Tibial nerve (tissue), 4 donors: ENCODE data around the gene SDCBP2. TPM values are rescaled to one million over a fixed set of nuclear protein-coding genes. Genes with fewer than 3 reads are reported as not detected.

Source experiments
- DNase-seq, 2 donors: peaks; one replicate each; pipeline ENCODE4 v3.0.0-alpha.2; 2019; ENCODE audit warnings: low spot score in 2 of 2
- H3K27ac ChIP-seq, 4 donors: fragments of 200-600 bp; sonication (generic) in 3 of 4; one replicate each; pipeline ENCODE4 v1.5.1; 2017 to 2019; ENCODE audit warnings: mild to moderate bottlenecking in 1 of 4
- H3K27me3 ChIP-seq, 2 donors: fragments of 200-600 bp; sonication (generic) in 1 of 2; one replicate each; pipeline versions ENCODE4 v1.5.1 to v1.6.0; 2017 to 2019
- H3K36me3 ChIP-seq, 3 donors: fragments of 200-600 bp; sonication (generic); one replicate each; pipeline ENCODE4 v1.5.1; 2018 to 2019
- H3K4me1 ChIP-seq, 4 donors: fragments of 200-600 bp; sonication (generic) in 3 of 4; one replicate each; pipeline ENCODE4 v1.5.1; 2017 to 2019
- H3K4me3 ChIP-seq, 4 donors: fragments of 200-600 bp; sonication (generic) in 3 of 4; one replicate each; pipeline ENCODE4 v1.5.1; 2017 to 2019; ENCODE audit warnings: mild to moderate bottlenecking in 1 of 4, moderate library complexity in 1 of 4
- H3K9me3 ChIP-seq, 4 donors: fragments of 200-600 bp; sonication (generic) in 3 of 4; one replicate each; pipeline ENCODE4 v1.5.1; 2017 to 2019
- EP300 ChIP-seq, 2 donors: sonication (generic); formaldehyde crosslinking; IDR thresholded peaks; one replicate each; pipeline ENCODE4 v1.6.1; 2017; ENCODE audit warnings: antibody characterized with exemption in 2 of 2, mild to moderate bottlenecking in 1 of 2
- POLR2A ChIP-seq, 2 donors: fragments of 450-650 bp; IDR thresholded peaks; one replicate each; pipeline ENCODE4 v1.6.1; 2017; ENCODE audit warnings: antibody characterized with exemption in 2 of 2, mild to moderate bottlenecking in 2 of 2, moderate library complexity in 2 of 2
- WGBS, 2 donors: methylation state at CpG; one replicate each; pipeline ENCODE4 v1.1.5; 2018; 5-methylcytosine and 5-hydroxymethylcytosine counted together
- total RNA-seq, 4 donors: library from RNA; depleted of rRNA; stranded (reverse); fragments of >200 nt; gene quantifications; one replicate each; pipeline ENCODE4 v1.1.0, GENCODE V29; 2016
- TF ChIP-seq, protein P1 (sequence below), 5 experiments: fragments of 200-600 bp in 3 of 5; fragments of 450-650 bp in 2 of 5; sonication (generic) in 3 of 5; IDR thresholded peaks; one replicate each; pipeline ENCODE4 v1.5.1; 2016 to 2019; ENCODE audit warnings: antibody characterized with exemption in 5 of 5, mild to moderate bottlenecking in 3 of 5, moderate library complexity in 2 of 5

SDCBP2 gene
- total RNA-seq, 4 donors from 2014 or later = 1.9 to 4.2 (median 2.9) TPM

DNA sequence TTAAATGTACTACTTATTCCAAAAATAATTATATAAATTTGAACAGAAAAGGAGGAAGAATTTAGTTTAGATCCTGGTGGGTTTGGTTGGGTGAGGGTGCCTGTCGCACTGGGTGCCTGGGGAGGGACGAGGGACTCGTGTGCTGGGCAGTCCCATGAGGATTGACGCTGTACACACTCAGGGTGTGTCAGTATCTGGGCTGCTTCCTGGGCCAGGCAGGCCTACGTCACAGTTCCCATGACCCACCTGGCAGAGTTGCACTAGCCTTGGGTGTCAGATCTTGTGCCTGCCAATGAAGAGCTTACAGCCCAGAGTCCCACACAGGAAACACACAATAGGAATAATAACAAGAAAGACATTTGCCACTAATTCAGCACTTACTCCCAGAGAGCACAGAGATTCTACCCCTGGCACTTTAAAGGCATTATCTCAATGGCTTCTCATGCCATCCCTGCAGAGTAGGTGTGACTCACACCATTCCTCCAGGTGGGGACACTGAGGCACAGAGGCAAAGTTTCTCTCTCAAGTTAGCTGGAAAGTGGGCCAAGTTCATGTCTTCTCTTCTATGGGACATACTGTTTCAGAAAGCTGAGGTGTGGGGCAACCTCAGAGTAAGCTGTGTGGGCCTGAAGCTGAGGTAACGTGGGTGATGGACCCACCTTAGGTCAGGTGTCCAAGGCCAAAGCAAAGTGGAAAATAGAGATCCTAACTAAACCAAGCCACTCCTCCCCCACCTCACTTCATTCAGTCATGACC is 1.3 kb upstream of the SDCBP2 start:
- Histone ChIP-seq H3K27ac (peak overlapping the region; percentile 25 to 99 (median 96)), H3K9me3 (no peaks in the 10 kb centered on the region), H3K36me3 (peaks cover 0 to 37% (median 0%) of the 10 kb centered on the region in 3 donors), H3K27me3 (no peaks in the 10 kb centered on the region), H3K4me3 (no peak overlapping the region), H3K4me1 (peaks cover 0 to 49% (median 38%) of the 10 kb centered on the region in 4 donors)
- DNase-seq = peak in 1 of 2 donors; percentile 22
- 70 to 78% methylated on average over 6 of the region's 6 CpGs for WGBS, 2 donors
- no peak for TF ChIP-seq POLR2A (IDR thresholded peaks at IDR 0.05)
- TF ChIP-seq, protein P1, sequence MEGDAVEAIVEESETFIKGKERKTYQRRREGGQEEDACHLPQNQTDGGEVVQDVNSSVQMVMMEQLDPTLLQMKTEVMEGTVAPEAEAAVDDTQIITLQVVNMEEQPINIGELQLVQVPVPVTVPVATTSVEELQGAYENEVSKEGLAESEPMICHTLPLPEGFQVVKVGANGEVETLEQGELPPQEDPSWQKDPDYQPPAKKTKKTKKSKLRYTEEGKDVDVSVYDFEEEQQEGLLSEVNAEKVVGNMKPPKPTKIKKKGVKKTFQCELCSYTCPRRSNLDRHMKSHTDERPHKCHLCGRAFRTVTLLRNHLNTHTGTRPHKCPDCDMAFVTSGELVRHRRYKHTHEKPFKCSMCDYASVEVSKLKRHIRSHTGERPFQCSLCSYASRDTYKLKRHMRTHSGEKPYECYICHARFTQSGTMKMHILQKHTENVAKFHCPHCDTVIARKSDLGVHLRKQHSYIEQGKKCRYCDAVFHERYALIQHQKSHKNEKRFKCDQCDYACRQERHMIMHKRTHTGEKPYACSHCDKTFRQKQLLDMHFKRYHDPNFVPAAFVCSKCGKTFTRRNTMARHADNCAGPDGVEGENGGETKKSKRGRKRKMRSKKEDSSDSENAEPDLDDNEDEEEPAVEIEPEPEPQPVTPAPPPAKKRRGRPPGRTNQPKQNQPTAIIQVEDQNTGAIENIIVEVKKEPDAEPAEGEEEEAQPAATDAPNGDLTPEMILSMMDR (IDR thresholded peaks at IDR 0.05) = no peak
- TF ChIP-seq EP300 (IDR thresholded peaks at IDR 0.05) = peak in 1 of 2 donors; percentile 33

DNA sequence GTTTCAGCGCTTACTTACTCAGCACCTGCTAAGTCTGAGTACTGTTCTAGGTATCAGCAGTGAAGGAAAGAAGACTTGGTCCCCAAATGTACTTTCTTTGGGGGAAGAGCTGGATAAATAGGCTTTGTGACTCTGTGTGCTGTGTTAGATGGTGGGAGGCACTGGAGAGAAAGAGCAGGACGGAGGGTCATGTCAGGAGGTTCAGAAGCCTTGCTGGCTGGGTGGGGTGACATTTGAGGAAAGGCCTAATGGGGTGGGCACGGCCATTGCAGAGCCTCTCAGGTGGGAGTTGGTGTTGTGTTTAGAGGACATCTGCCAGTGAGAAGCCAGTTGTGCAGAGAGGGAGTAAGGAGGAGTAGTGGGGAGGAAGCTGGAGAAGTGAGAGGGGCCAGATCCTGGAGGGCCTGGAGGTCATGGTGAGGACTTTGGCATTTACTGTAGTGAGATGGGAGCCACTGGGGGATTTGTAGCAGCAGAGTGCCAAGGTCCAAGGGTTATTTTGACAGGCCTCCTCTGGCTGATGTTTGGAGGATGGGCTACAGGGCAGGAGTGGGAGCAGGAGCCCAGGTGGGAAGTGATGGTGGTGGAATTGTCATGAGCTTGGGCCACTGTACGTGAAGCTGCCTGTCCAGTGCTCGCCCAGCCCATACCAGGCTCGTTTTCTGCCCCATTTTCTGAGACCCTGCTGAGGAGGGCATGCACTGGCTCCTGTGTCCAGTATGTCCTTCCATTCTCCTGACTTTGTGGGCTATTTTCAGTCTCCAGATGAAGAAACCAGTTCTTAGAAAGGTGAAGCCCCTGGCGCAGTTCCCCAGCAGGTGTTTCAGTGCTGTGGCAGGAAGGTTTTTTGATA is 886 bp downstream of the SDCBP2 start:
- Histone ChIP-seq H3K4me1 (peaks cover 0 to 55% (median 39%) of the 10 kb centered on the region in 4 donors), H3K9me3 (no peaks in the 10 kb centered on the region), H3K36me3 (peaks cover 0 to 23% (median 0%) of the 10 kb centered on the region in 3 donors), H3K27me3 (no peaks in the 10 kb centered on the region), H3K4me3 (peak overlapping the region in 1 of 4 donors; percentile 14), H3K27ac (peak overlapping the region in 3 of 4 donors; percentile 94 to 99 (median 98))
- no peak for DNase-seq
- TF ChIP-seq, protein P1 (IDR thresholded peaks at IDR 0.05) = no peak
- no peak for TF ChIP-seq EP300 (IDR thresholded peaks at IDR 0.05)
- TF ChIP-seq POLR2A (IDR thresholded peaks at IDR 0.05) = no peak
- 77 to 80% methylated on average over 7 of the region's 7 CpGs for WGBS, 2 donors

DNA sequence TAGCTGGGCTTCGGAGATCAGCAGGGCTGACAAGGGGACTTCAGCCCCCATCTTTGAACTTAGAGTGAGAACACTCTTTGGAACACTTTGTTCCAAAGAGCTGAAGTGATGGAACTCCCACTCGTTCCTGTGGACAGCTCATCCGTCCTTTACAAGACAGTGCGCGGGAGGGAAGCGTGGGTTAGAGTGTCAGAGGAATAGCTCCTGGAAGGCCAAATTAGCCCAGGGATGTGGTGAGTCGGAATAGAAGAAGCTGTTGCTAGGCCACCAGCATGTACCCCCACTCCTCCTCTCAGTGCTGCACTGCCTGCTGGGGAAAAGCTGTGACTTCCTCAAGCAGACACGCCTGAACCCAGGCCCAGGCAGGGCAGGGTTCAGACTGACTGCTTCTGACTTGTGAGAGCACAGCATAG is 1.7 kb downstream of the SDCBP2 start:
- WGBS, 2 donors = 40 to 47% methylated on average over 8 of the region's 8 CpGs
- H3K4me1 ChIP-seq = peaks cover 0 to 55% (median 39%) of the 10 kb centered on the region in 4 donors
- no peaks in the 10 kb centered on the region for H3K27me3 ChIP-seq
- H3K4me3 ChIP-seq = no peak overlapping the region
- H3K36me3 ChIP-seq = peaks cover 0 to 20% (median 0%) of the 10 kb centered on the region in 3 donors
- TF ChIP-seq POLR2A (IDR thresholded peaks at IDR 0.05) (no peak), EP300 (IDR thresholded peaks at IDR 0.05) (peak in 1 of 2 donors; percentile 31)
- TF ChIP-seq, protein P1 (IDR thresholded peaks at IDR 0.05) = no peak
- H3K9me3 ChIP-seq = no peaks in the 10 kb centered on the region
- no peak for DNase-seq
- peak overlapping the region in 3 of 4 donors; percentile 94 to 99 (median 98) for H3K27ac ChIP-seq

DNA sequence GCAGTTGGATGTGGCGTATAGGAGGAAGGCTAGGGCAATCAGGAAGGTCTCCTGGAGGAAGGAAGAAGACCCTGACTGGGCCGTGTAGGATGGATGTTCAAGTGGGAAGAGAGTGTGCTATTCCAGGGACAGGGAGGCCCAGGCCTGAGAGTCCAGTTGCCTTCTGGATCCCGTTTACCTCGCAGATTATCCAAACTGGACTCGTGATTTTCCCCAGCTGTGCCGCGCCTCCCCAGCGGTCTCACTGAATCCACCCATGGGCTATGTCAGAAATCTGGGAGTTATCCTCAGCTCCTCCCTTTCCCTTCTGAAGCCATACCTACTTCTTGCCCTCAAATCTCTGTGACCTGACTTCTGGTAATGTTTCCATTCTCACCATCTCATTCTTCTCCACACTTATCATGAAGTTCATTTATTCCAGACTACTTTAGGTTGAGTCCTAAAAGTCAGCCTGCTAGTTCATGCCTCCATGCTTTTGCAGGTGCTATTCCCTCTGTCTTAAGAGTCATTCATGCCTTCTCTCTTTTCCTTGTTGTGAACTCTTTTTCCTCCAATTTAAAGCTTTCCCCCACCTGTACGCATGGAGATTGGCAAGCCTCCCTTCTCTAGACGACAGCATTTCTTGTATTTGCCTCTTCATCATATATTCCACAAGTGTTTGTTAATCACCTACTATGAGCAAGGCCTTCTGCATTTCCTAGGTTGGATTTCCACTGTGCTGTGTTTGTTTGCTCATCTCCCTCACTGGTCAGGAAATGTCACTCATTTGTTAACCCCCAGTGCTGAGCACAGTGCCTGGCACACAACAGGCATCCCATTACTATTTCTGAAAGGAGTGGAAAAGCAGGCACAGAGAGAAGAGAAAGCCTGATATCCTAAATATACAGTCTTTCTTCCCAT is 2.7 kb downstream of the SDCBP2 start:
- WGBS, 2 donors = 32 to 33% methylated on average over 10 of the region's 10 CpGs
- DNase-seq = no peak
- no peaks in the 10 kb centered on the region for H3K9me3 ChIP-seq
- peaks cover 0 to 10% (median 0%) of the 10 kb centered on the region in 3 donors for H3K36me3 ChIP-seq
- no peaks in the 10 kb centered on the region for H3K27me3 ChIP-seq
- H3K4me1 ChIP-seq = peaks cover 0 to 55% (median 39%) of the 10 kb centered on the region in 4 donors
- TF ChIP-seq, protein P1 (IDR thresholded peaks at IDR 0.05) = no peak
- TF ChIP-seq EP300 (IDR thresholded peaks at IDR 0.05) = no peak
- TF ChIP-seq POLR2A (IDR thresholded peaks at IDR 0.05) = no peak
- peak overlapping the region; percentile 93 to 99 (median 96) for H3K27ac ChIP-seq
- H3K4me3 ChIP-seq = peak overlapping the region; percentile 70 to 91 (median 82)
